KMS-11 (cell line): Measurements from ENCODE around the gene UNC13A.

Source experiments
- H2AFZ ChIP-seq: fragments of 200-600 bp; sonication (generic); 2 replicates; pipeline ENCODE4 v1.6.1; 2016; ENCODE audit warnings: antibody characterized with exemption, mixed run types, low read depth
- H3K27ac ChIP-seq: fragments of 200-600 bp; sonication (generic); 2 replicates; pipeline ENCODE4 v1.6.1; 2016; ENCODE audit warnings: mild to moderate bottlenecking, mixed run types
- H3K27me3 ChIP-seq: fragments of 200-600 bp; sonication (generic); 2 replicates; pipeline ENCODE4 v1.6.1; 2017; ENCODE audit warnings: mild to moderate bottlenecking, low read depth, mixed run types, moderate library complexity; ENCODE audit not compliant: insufficient read depth
- H3K36me3 ChIP-seq: fragments of 200-600 bp; sonication (generic); 2 replicates; pipeline ENCODE4 v1.6.1; 2017; ENCODE audit warnings: mild to moderate bottlenecking, mixed run types; ENCODE audit not compliant: insufficient read depth
- H3K4me1 ChIP-seq: fragments of 200-600 bp; sonication (generic); 2 replicates; pipeline ENCODE4 v1.6.1; 2016; ENCODE audit warnings: mild to moderate bottlenecking, low read depth, mixed run types; ENCODE audit not compliant: poor library complexity, severe bottlenecking
- H3K4me2 ChIP-seq: fragments of 200-600 bp; sonication (generic); 2 replicates; pipeline ENCODE4 v1.7.0; 2016; ENCODE audit warnings: mild to moderate bottlenecking, mixed run types
- H3K4me3 ChIP-seq: fragments of 200-600 bp; sonication (generic); IDR thresholded peaks from 2 replicates; pipeline ENCODE4 v1.6.1; 2017; ENCODE audit warnings: low read depth, low read length, mixed read lengths; ENCODE audit not compliant: insufficient read depth
- H3K79me2 ChIP-seq: fragments of 200-600 bp; sonication (generic); 2 replicates; pipeline ENCODE4 v1.6.1; 2016; ENCODE audit warnings: low read depth, mixed run types; ENCODE audit not compliant: insufficient read depth
- H3K9ac ChIP-seq: fragments of 200-600 bp; sonication (generic); 2 replicates; pipeline ENCODE4 v1.6.1; 2016; ENCODE audit warnings: mild to moderate bottlenecking, mixed run types
- H4K20me1 ChIP-seq: fragments of 200-600 bp; sonication (generic); 2 replicates; pipeline ENCODE4 v1.6.1; 2016; ENCODE audit warnings: mild to moderate bottlenecking, mixed run types; ENCODE audit not compliant: insufficient read depth
- TF ChIP-seq, protein P1 (sequence below): fragments of 200-600 bp; sonication (generic); conservative IDR thresholded peaks from 2 replicates; pipeline ENCODE4 v1.6.1; 2017; ENCODE audit warnings: low read depth, mild to moderate bottlenecking, antibody characterized with exemption, low read length, moderate library complexity, mixed read lengths

The UNC13A gene

DNA sequence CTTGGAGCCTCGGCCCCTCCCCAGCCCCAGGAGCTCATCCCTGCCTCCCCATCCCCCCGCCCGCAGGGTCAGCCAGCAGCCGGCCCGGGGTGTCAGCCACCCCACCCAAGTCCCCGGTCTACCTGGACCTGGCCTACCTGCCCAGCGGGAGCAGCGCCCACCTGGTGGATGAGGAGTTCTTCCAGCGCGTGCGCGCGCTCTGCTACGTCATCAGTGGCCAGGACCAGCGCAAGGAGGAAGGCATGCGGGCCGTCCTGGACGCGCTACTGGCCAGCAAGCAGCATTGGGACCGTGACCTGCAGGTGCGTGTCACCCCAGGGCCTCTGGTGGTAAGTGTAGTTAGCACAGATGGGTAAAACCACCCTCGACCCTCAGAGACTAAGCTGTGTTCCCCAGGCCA lies 45.0 kb upstream of the UNC13A start:
- Histone ChIP-seq H3K27me3 (no peaks in the 10 kb centered on the region), H2AFZ (no peak overlapping the region), H3K9ac (no peak overlapping the region), H3K36me3 (no peaks in the 10 kb centered on the region), H4K20me1 (no peaks in the 10 kb centered on the region), H3K4me1 (no peaks in the 10 kb centered on the region), H3K4me3 (no peak overlapping the region), H3K79me2 (no peaks in the 10 kb centered on the region), H3K4me2 (no peak overlapping the region), H3K27ac (no peak overlapping the region)
- TF ChIP-seq, protein P1, sequence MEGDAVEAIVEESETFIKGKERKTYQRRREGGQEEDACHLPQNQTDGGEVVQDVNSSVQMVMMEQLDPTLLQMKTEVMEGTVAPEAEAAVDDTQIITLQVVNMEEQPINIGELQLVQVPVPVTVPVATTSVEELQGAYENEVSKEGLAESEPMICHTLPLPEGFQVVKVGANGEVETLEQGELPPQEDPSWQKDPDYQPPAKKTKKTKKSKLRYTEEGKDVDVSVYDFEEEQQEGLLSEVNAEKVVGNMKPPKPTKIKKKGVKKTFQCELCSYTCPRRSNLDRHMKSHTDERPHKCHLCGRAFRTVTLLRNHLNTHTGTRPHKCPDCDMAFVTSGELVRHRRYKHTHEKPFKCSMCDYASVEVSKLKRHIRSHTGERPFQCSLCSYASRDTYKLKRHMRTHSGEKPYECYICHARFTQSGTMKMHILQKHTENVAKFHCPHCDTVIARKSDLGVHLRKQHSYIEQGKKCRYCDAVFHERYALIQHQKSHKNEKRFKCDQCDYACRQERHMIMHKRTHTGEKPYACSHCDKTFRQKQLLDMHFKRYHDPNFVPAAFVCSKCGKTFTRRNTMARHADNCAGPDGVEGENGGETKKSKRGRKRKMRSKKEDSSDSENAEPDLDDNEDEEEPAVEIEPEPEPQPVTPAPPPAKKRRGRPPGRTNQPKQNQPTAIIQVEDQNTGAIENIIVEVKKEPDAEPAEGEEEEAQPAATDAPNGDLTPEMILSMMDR = no peak

DNA sequence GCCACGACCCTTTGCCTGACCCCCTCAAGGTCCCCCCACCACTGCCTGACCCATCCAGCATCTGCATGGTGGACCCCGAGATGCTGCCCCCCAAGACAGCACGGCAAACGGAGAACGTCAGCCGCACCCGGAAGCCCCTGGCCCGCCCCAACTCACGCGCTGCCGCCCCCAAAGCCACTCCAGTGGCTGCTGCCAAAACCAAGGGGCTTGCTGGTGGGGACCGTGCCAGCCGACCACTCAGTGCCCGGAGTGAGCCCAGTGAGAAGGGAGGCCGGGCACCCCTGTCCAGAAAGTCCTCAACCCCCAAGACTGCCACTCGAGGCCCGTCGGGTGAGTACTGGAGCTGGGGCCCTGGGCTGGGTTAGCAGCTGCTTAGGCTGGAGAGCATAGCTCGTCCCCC lies 39.7 kb upstream of the UNC13A start:
- no peaks in the 10 kb centered on the region for H4K20me1 ChIP-seq
- H3K4me1 ChIP-seq = no peaks in the 10 kb centered on the region
- H3K79me2 ChIP-seq = no peaks in the 10 kb centered on the region
- no peaks in the 10 kb centered on the region for H3K27me3 ChIP-seq
- H3K27ac ChIP-seq = no peak overlapping the region
- TF ChIP-seq, protein P1 = no peak
- H3K36me3 ChIP-seq = no peaks in the 10 kb centered on the region
- no peak overlapping the region for H2AFZ ChIP-seq
- no peak overlapping the region for H3K4me3 ChIP-seq
- no peak overlapping the region for H3K4me2 ChIP-seq
- no peak overlapping the region for H3K9ac ChIP-seq

GRCh38 chr19:17726964-17727773 lies 39.0 kb upstream of the UNC13A start:
- no peaks in the 10 kb centered on the region for H3K36me3 ChIP-seq
- H3K4me1 ChIP-seq = no peaks in the 10 kb centered on the region
- H3K9ac ChIP-seq = no peak overlapping the region
- H3K79me2 ChIP-seq = no peaks in the 10 kb centered on the region
- no peaks in the 10 kb centered on the region for H4K20me1 ChIP-seq
- H2AFZ ChIP-seq = no peak overlapping the region
- no peak overlapping the region for H3K4me3 ChIP-seq
- H3K27ac ChIP-seq = no peak overlapping the region
- no peak overlapping the region for H3K4me2 ChIP-seq
- H3K27me3 ChIP-seq = no peaks in the 10 kb centered on the region
- TF ChIP-seq, protein P1 = no peak

GRCh38 chr19:17726136-17726741 lies 38.1 kb upstream of the UNC13A start:
- Histone ChIP-seq H3K9ac (no peak overlapping the region), H3K4me1 (no peaks in the 10 kb centered on the region), H2AFZ (no peak overlapping the region), H3K4me2 (no peak overlapping the region), H3K4me3 (no peak overlapping the region), H3K27ac (no peak overlapping the region), H3K36me3 (no peaks in the 10 kb centered on the region), H4K20me1 (no peaks in the 10 kb centered on the region), H3K27me3 (no peaks in the 10 kb centered on the region), H3K79me2 (peaks cover under 1% of the 10 kb centered on the region; the same call in 1 of the 2 replicates)
- TF ChIP-seq, protein P1 = no peak
